WTC11 (cell line): ENCODE results near the gene DAPK1. TPM values are rescaled to one million over a fixed set of nuclear protein-coding genes. Genes with fewer than 3 reads are reported as not detected.

Source experiments
- ATAC-seq: fragments of 200-7000 bp; cut with Tn5 transposase; 2 replicates; pipeline ENCODE4 v1.10.0; 2021; ENCODE audit warnings: mild to moderate bottlenecking, moderate library complexity
- CTCF ChIA-PET: fragments of 300-600 bp; sonication (Branson Sonifier 250); formaldehyde crosslinking; loops from one replicate; lab custom pipeline; 2021; ENCODE audit warnings: antibody characterized with exemption; lab: Charles Lee
- POLR2A ChIA-PET: fragments of 350-600 bp; sonication (Branson Sonifier 250); formaldehyde crosslinking; loops from one replicate; lab custom pipeline; 2021; ENCODE audit warnings: antibody characterized with exemption; lab: Charles Lee
- DNase-seq: peaks from one replicate; pipeline ENCODE4 v3.0.0; 2021; ENCODE audit warnings: low spot score
- H3K27ac Mint-ChIP-seq: 2 replicates; pipeline ENCODE4 v1.8.0; 2021; ENCODE audit warnings: mixed read lengths
- H3K27me3 Mint-ChIP-seq: 2 replicates; pipeline ENCODE4 v1.8.0; 2021; ENCODE audit warnings: low read depth, mild to moderate bottlenecking, moderate library complexity, mixed read lengths
- H3K36me3 Mint-ChIP-seq: 2 replicates; pipeline ENCODE4 v1.8.0; 2021; ENCODE audit warnings: mixed read lengths
- H3K4me1 Mint-ChIP-seq: 2 replicates; pipeline ENCODE4 v1.8.0; 2022; ENCODE audit warnings: mixed read lengths
- H3K4me3 Mint-ChIP-seq: 2 replicates; pipeline ENCODE4 v1.8.0; 2021; ENCODE audit warnings: mild to moderate bottlenecking, moderate library complexity, mixed read lengths
- H3K9me3 Mint-ChIP-seq: 2 replicates; pipeline ENCODE4 v1.8.0; 2021; ENCODE audit warnings: mixed read lengths
- ATF1 ChIP-seq: sonication (generic); formaldehyde crosslinking; IDR thresholded peaks from 2 replicates; pipeline ENCODE4 v1.8.1; 2023; ENCODE audit warnings: mild to moderate bottlenecking, moderate library complexity, missing genetic modification reagents
- CREM ChIP-seq: sonication (generic); formaldehyde crosslinking; IDR thresholded peaks from 2 replicates; pipeline ENCODE4 v1.8.1; 2022; ENCODE audit warnings: mild to moderate bottlenecking, missing genetic modification reagents, moderate library complexity
- ERG ChIP-seq: fragments of 250-450 bp; sonication (Bioruptor Pico); IDR thresholded peaks from 2 replicates; pipeline ENCODE4 v1.8.0; 2021; ENCODE audit warnings: mild to moderate bottlenecking
- ETV6 ChIP-seq: sonication (generic); formaldehyde crosslinking; IDR thresholded peaks from 2 replicates; pipeline ENCODE4 v1.8.1; 2022; ENCODE audit warnings: mild to moderate bottlenecking, missing genetic modification reagents
- IRF2 ChIP-seq: sonication (generic); formaldehyde crosslinking; IDR thresholded peaks from 2 replicates; pipeline ENCODE4 v1.8.0; 2022; ENCODE audit warnings: low read depth, missing genetic modification reagents, borderline replicate concordance
- MAX ChIP-seq: sonication (generic); formaldehyde crosslinking; IDR thresholded peaks from 2 replicates; pipeline ENCODE4 v1.8.0; 2022; ENCODE audit warnings: mild to moderate bottlenecking, missing genetic modification reagents
- NFATC4 ChIP-seq: fragments of 250-450 bp; sonication (Bioruptor Pico); IDR thresholded peaks from 2 replicates; pipeline ENCODE4 v1.9.0; 2021; ENCODE audit warnings: mild to moderate bottlenecking
- NFE2L1 ChIP-seq: sonication (generic); formaldehyde crosslinking; IDR thresholded peaks from 2 replicates; pipeline ENCODE4 v1.8.1; 2023; ENCODE audit warnings: missing genetic modification reagents
- PRDM15 ChIP-seq: sonication (generic); formaldehyde crosslinking; IDR thresholded peaks from 2 replicates; pipeline ENCODE4 v1.8.0; 2022; ENCODE audit warnings: missing genetic modification reagents
- PRRX2 ChIP-seq: fragments of 250-450 bp; sonication (Bioruptor Pico); IDR thresholded peaks from 2 replicates; pipeline ENCODE4 v1.8.0; 2021; ENCODE audit warnings: mild to moderate bottlenecking
- SMAD3 ChIP-seq: sonication (generic); formaldehyde crosslinking; IDR thresholded peaks from 2 replicates; pipeline ENCODE4 v1.8.0; 2022; ENCODE audit warnings: missing genetic modification reagents, mild to moderate bottlenecking, borderline replicate concordance
- ZNF232 ChIP-seq: sonication (generic); formaldehyde crosslinking; IDR thresholded peaks from 2 replicates; pipeline ENCODE4 v1.8.0; 2022; ENCODE audit warnings: mild to moderate bottlenecking, missing genetic modification reagents
- ZNF263 ChIP-seq: sonication (generic); formaldehyde crosslinking; IDR thresholded peaks from 2 replicates; pipeline ENCODE4 v1.8.1; 2022; ENCODE audit warnings: low read depth, mild to moderate bottlenecking, moderate library complexity, missing genetic modification reagents
- ZNF423 ChIP-seq: fragments of 250-450 bp; sonication (Bioruptor Pico); IDR thresholded peaks from 2 replicates; pipeline ENCODE4 v2.1.2; 2022; ENCODE audit warnings: mild to moderate bottlenecking, moderate library complexity
- ZSCAN18 ChIP-seq: fragments of 250-450 bp; sonication (Bioruptor Pico); IDR thresholded peaks from 2 replicates; pipeline ENCODE4 v2.1.2; 2022; ENCODE audit warnings: mild to moderate bottlenecking, moderate library complexity
- total RNA-seq: library from RNA; stranded (reverse); gene quantifications from 3 replicates; pipeline ENCODE4 v1.2.3, GENCODE V29; 2021
- TF ChIP-seq, protein P1 (sequence below): sonication (generic); formaldehyde crosslinking; IDR thresholded peaks from 2 replicates; pipeline ENCODE4 v1.8.1; 2023; ENCODE audit warnings: mild to moderate bottlenecking, missing genetic modification reagents, borderline replicate concordance
- TF ChIP-seq, protein P2 (sequence below): sonication (generic); formaldehyde crosslinking; IDR thresholded peaks from 2 replicates; pipeline ENCODE4 v1.8.1; 2023; ENCODE audit warnings: mild to moderate bottlenecking, moderate library complexity, missing genetic modification reagents
- TF ChIP-seq, protein P3 (sequence below): sonication (generic); formaldehyde crosslinking; IDR thresholded peaks from 2 replicates; pipeline ENCODE4 v1.8.1; 2022; ENCODE audit warnings: missing genetic modification reagents, borderline replicate concordance
- TF ChIP-seq, protein P4 (sequence below): sonication (generic); formaldehyde crosslinking; IDR thresholded peaks from 2 replicates; pipeline ENCODE4 v1.8.0; 2022; ENCODE audit warnings: mild to moderate bottlenecking, missing genetic modification reagents

The DAPK1 gene
- total RNA-seq, 1 experiment from 2014 or later: 129 TPM

DNA sequence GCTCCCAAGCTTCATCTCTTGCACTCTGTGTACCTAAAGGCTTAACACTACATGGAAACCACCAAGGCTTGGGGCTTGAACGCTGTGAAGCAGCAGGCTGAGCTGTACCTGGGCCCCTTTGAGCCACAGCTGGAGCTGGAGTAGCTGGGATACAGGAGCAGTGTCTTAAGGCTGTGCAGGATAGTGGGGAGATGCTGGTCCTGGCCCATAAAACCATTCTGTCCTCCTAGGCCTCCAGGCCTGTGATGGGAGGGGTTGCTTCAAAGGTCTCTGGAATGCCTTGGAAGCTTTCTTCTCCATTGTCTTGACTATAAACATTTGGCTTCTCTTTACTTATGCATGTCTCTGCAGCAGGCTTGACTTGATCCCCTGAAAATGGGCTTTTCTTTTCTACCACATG, 42.3 kb upstream of the DAPK1 start:
- POLR2A ChIA-PET: interaction anchor here (0.6 kb wide), 1 partner anchor 60 kb away, joined by 6 read pairs; no protein-coding TSS in a partner anchor
- CTCF ChIA-PET: no interaction called here
- Mint-ChIP-seq H3K27ac (no peak overlapping the region), H3K9me3 (peaks cover 47% of the 10 kb centered on the region), H3K36me3 (peaks cover 39% of the 10 kb centered on the region), H3K4me1 (no peaks in the 10 kb centered on the region), H3K27me3 (peaks cover 16% of the 10 kb centered on the region), H3K4me3 (no peak overlapping the region)
- TF ChIP-seq ETV6 (no peak), ZNF232 (CRISPR knock-in tag) (no peak), ZNF423 (CRISPR knock-in tag) (no peak), ERG (no peak), PRDM15 (CRISPR knock-in tag) (no peak), ATF1 (CRISPR knock-in tag) (no peak), NFE2L1 (CRISPR knock-in tag) (no peak), ZSCAN18 (no peak)
- TF ChIP-seq, protein P1, sequence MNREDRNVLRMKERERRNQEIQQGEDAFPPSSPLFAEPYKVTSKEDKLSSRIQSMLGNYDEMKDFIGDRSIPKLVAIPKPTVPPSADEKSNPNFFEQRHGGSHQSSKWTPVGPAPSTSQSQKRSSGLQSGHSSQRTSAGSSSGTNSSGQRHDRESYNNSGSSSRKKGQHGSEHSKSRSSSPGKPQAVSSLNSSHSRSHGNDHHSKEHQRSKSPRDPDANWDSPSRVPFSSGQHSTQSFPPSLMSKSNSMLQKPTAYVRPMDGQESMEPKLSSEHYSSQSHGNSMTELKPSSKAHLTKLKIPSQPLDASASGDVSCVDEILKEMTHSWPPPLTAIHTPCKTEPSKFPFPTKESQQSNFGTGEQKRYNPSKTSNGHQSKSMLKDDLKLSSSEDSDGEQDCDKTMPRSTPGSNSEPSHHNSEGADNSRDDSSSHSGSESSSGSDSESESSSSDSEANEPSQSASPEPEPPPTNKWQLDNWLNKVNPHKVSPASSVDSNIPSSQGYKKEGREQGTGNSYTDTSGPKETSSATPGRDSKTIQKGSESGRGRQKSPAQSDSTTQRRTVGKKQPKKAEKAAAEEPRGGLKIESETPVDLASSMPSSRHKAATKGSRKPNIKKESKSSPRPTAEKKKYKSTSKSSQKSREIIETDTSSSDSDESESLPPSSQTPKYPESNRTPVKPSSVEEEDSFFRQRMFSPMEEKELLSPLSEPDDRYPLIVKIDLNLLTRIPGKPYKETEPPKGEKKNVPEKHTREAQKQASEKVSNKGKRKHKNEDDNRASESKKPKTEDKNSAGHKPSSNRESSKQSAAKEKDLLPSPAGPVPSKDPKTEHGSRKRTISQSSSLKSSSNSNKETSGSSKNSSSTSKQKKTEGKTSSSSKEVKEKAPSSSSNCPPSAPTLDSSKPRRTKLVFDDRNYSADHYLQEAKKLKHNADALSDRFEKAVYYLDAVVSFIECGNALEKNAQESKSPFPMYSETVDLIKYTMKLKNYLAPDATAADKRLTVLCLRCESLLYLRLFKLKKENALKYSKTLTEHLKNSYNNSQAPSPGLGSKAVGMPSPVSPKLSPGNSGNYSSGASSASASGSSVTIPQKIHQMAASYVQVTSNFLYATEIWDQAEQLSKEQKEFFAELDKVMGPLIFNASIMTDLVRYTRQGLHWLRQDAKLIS (CRISPR knock-in tag): no peak
- ATAC-seq: no peak
- DNase-seq: no peak

DNA sequence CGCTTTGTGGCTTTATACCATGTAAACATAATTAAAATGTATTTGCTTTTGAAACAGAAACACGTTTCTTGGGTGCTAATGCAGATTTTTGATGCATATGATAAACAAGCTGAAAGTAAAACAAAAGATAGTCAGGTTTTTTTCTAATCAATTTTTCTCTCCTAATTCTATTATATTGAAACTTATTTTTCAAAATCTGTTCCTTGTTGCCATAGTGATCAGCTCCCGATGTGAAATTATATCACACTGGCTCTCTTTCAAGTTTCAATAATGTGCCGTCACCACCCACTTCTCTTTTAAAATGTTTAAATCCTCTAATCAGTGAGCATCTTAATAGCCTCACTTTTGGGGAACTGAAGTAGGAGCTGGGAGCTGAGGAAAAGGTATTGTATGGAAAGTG, 36.4 kb upstream of the DAPK1 start:
- peaks cover 3% of the 10 kb centered on the region for H3K27me3 Mint-ChIP-seq
- POLR2A ChIA-PET: interaction anchor here (0.8 kb wide), 1 partner anchor 36 kb away, joined by 3 read pairs; the partner anchor contains the start of gene DAPK1
- H3K4me1 Mint-ChIP-seq: peaks cover 22% of the 10 kb centered on the region
- no peak for DNase-seq
- H3K4me3 Mint-ChIP-seq: no peak overlapping the region
- ATAC-seq: no peak
- peaks cover 29% of the 10 kb centered on the region for H3K9me3 Mint-ChIP-seq
- CTCF ChIA-PET: no interaction called here
- H3K36me3 Mint-ChIP-seq: peaks cover 16% of the 10 kb centered on the region
- no peak overlapping the region for H3K27ac Mint-ChIP-seq
- no peak for TF ChIP-seq CREM
- TF ChIP-seq SMAD3 (CRISPR knock-in tag): no peak
- TF ChIP-seq, protein P2, sequence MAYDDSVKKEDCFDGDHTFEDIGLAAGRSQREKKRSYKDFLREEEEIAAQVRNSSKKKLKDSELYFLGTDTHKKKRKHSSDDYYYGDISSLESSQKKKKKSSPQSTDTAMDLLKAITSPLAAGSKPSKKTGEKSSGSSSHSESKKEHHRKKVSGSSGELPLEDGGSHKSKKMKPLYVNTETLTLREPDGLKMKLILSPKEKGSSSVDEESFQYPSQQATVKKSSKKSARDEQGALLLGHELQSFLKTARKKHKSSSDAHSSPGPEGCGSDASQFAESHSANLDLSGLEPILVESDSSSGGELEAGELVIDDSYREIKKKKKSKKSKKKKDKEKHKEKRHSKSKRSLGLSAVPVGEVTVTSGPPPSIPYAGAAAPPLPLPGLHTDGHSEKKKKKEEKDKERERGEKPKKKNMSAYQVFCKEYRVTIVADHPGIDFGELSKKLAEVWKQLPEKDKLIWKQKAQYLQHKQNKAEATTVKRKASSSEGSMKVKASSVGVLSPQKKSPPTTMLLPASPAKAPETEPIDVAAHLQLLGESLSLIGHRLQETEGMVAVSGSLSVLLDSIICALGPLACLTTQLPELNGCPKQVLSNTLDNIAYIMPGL (CRISPR knock-in tag): no peak
- TF ChIP-seq, protein P3, sequence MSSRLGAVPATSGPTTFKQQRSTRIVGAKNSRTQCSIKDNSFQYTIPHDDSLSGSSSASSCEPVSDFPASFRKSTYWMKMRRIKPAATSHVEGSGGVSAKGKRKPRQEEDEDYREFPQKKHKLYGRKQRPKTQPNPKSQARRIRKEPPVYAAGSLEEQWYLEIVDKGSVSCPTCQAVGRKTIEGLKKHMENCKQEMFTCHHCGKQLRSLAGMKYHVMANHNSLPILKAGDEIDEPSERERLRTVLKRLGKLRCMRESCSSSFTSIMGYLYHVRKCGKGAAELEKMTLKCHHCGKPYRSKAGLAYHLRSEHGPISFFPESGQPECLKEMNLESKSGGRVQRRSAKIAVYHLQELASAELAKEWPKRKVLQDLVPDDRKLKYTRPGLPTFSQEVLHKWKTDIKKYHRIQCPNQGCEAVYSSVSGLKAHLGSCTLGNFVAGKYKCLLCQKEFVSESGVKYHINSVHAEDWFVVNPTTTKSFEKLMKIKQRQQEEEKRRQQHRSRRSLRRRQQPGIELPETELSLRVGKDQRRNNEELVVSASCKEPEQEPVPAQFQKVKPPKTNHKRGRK: no peak
- TF ChIP-seq NFE2L1 (CRISPR knock-in tag): no peak
- TF ChIP-seq NFATC4 (CRISPR knock-in tag): no peak
- no peak for TF ChIP-seq IRF2 (CRISPR knock-in tag)
- TF ChIP-seq, protein P4, sequence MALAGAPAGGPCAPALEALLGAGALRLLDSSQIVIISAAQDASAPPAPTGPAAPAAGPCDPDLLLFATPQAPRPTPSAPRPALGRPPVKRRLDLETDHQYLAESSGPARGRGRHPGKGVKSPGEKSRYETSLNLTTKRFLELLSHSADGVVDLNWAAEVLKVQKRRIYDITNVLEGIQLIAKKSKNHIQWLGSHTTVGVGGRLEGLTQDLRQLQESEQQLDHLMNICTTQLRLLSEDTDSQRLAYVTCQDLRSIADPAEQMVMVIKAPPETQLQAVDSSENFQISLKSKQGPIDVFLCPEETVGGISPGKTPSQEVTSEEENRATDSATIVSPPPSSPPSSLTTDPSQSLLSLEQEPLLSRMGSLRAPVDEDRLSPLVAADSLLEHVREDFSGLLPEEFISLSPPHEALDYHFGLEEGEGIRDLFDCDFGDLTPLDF (CRISPR knock-in tag): no peak
- TF ChIP-seq MAX: no peak
- TF ChIP-seq PRRX2 (CRISPR knock-in tag): no peak
- no peak for TF ChIP-seq ETV6
- TF ChIP-seq ZNF263 (CRISPR knock-in tag): no peak
